Keratinocyte (primary cell): ENCODE measurements around the gene P3H2. TPM values are rescaled to one million over a fixed set of nuclear protein-coding genes. Genes with fewer than 3 reads are reported as not detected.

Experiments
- DNase-seq: peaks from one replicate; pipeline ENCODE4 v3.0.0-alpha.2; 2011; ENCODE audit warnings: low read depth, missing footprints, low spot score
- FAIRE-seq: peaks from 2 replicates; lab custom pipeline; 2011; peaks lifted over from hg19 to GRCh38; lab: Jason Lieb, UNC
- H2AFZ ChIP-seq: 2 replicates; pipeline ENCODE4 v1.6.0; 2012; ENCODE audit warnings: low read length, control low read depth, inconsistent platforms; ENCODE audit not compliant: control insufficient read depth
- H3K27ac ChIP-seq: 2 replicates; pipeline ENCODE4 v1.5.1; 2011; ENCODE audit warnings: low read length; ENCODE audit not compliant: control insufficient read depth, insufficient read depth
- H3K27me3 ChIP-seq: 3 replicates; pipeline ENCODE4 v1.6.0; 2011; ENCODE audit warnings: low read length; ENCODE audit not compliant: control insufficient read depth, insufficient read depth; ENCODE audit errors: extremely low read depth
- H3K36me3 ChIP-seq, 2 experiments: 2 replicates in 1 of 2; 3 replicates in 1 of 2; pipeline ENCODE4 v1.5.1; 2011; ENCODE audit warnings: low read length in 2 of 2, mild to moderate bottlenecking in 1 of 2; ENCODE audit not compliant: control insufficient read depth in 2 of 2, insufficient read depth in 2 of 2; ENCODE audit errors: extremely low read depth in 1 of 2
- H3K4me1 ChIP-seq: 3 replicates; pipeline ENCODE4 v1.5.1; 2011; ENCODE audit warnings: low read length; ENCODE audit not compliant: control insufficient read depth, insufficient read depth; ENCODE audit errors: extremely low read depth
- H3K4me2 ChIP-seq: 3 replicates; pipeline ENCODE4 v1.6.0; 2011; ENCODE audit warnings: low read depth, low read length; ENCODE audit not compliant: control insufficient read depth, insufficient read depth; ENCODE audit errors: extremely low read depth
- H3K4me3 ChIP-seq, 3 experiments: fragments of 200-600 bp in 1 of 3; sonication (generic) in 1 of 3; 2 replicates in 2 of 3; 3 replicates in 1 of 3; pipeline ENCODE4 v1.5.1; 2011 to 2016; ENCODE audit warnings: low read length in 3 of 3, mild to moderate bottlenecking in 3 of 3, control low read depth in 2 of 3, inconsistent platforms in 1 of 3, low read depth in 1 of 3, mixed read lengths in 1 of 3, mixed run types in 1 of 3, moderate library complexity in 1 of 3; ENCODE audit not compliant: control insufficient read depth in 2 of 3, insufficient read depth in 2 of 3; ENCODE audit errors: extremely low read depth in 1 of 3
- H3K79me2 ChIP-seq: 2 replicates; pipeline ENCODE4 v1.6.0; 2012; ENCODE audit warnings: low read length; ENCODE audit not compliant: control insufficient read depth, insufficient read depth
- H3K9ac ChIP-seq: 3 replicates; pipeline ENCODE4 v1.6.0; 2011; ENCODE audit warnings: low read length; ENCODE audit not compliant: control insufficient read depth, insufficient read depth; ENCODE audit errors: extremely low read depth
- H3K9me1 ChIP-seq: 3 replicates; pipeline ENCODE4 v1.6.0; 2011; ENCODE audit warnings: low read length; ENCODE audit not compliant: control insufficient read depth, insufficient read depth; ENCODE audit errors: extremely low read depth
- H3K9me3 ChIP-seq: 2 replicates; pipeline ENCODE4 v1.5.1; 2012; ENCODE audit warnings: low read depth, low read length; ENCODE audit not compliant: control insufficient read depth
- H4K20me1 ChIP-seq: 3 replicates; pipeline ENCODE4 v1.6.0; 2011; ENCODE audit warnings: low read length; ENCODE audit not compliant: control insufficient read depth, insufficient read depth; ENCODE audit errors: extremely low read depth
- EZH2 ChIP-seq: IDR thresholded peaks from one replicate; pipeline ENCODE4 v1.6.1; 2012; ENCODE audit warnings: inconsistent platforms, mild to moderate bottlenecking, low read length, moderate library complexity
- dilution Hi-C: fragments of 300-500 bp; cut with MboI; formaldehyde crosslinking; loops from one replicate; pipeline ENCODE4 v1.7.0; 2020; ENCODE audit warnings: low sequenced_read_pairs; ENCODE audit not compliant: extremely low pct_ligation_motif_present
- polyA plus RNA-seq, 5 experiments: library from polyadenylated mRNA; depleted of rRNA in 3 of 5; stranded (reverse) in 3 of 5; stranded (forward) in 1 of 5; unstranded in 1 of 5; fragments of >200 nt; gene quantifications; 1 replicate in 1 of 5; 2 replicates in 3 of 5; 3 replicates in 1 of 5; pipeline versions ENCODE4 v1.2.1 to v1.2.3, GENCODE V29; 2011 to 2012; ENCODE audit warnings: missing spikeins in 2 of 5, low read depth in 1 of 5, low replicate concordance in 1 of 5
- TF ChIP-seq, protein P1 (sequence below), 3 experiments: IDR thresholded peaks in 1 of 3; conservative IDR thresholded peaks in 1 of 3; optimal IDR thresholded peaks in 1 of 3; 2 replicates in 2 of 3; 3 replicates in 1 of 3; pipeline versions ENCODE3 to v1.5.1; 2011; ENCODE audit warnings: low read length in 3 of 3, mild to moderate bottlenecking in 3 of 3, moderate library complexity in 2 of 3, control low read depth in 1 of 3, inconsistent platforms in 1 of 3; ENCODE audit not compliant: insufficient read depth in 2 of 3; ENCODE audit errors: extremely low read depth in 1 of 3

The P3H2 gene
- polyA plus RNA-seq, 1 donor (not counting 4 experiments of a cell fraction or from before 2014, with no cell fraction given) = 115 TPM

GRCh38 chr3:189990826-189991225, 129.9 kb downstream of the P3H2 start:
- no peaks in the 10 kb centered on the region for H3K27me3 ChIP-seq
- no peaks in the 10 kb centered on the region for H3K9me1 ChIP-seq
- peaks cover 0 to 17% of the 10 kb centered on the region in 2 experiments for H3K36me3 ChIP-seq
- DNase-seq (no peak), FAIRE-seq (no peak)
- no peak overlapping the region for H3K4me3 ChIP-seq
- peaks cover 7% of the 10 kb centered on the region for H3K4me1 ChIP-seq
- no peaks in the 10 kb centered on the region for H4K20me1 ChIP-seq
- H3K79me2 ChIP-seq = no peaks in the 10 kb centered on the region
- dilution Hi-C loops = no loop called here
- no peak overlapping the region for H2AFZ ChIP-seq
- TF ChIP-seq, protein P1, sequence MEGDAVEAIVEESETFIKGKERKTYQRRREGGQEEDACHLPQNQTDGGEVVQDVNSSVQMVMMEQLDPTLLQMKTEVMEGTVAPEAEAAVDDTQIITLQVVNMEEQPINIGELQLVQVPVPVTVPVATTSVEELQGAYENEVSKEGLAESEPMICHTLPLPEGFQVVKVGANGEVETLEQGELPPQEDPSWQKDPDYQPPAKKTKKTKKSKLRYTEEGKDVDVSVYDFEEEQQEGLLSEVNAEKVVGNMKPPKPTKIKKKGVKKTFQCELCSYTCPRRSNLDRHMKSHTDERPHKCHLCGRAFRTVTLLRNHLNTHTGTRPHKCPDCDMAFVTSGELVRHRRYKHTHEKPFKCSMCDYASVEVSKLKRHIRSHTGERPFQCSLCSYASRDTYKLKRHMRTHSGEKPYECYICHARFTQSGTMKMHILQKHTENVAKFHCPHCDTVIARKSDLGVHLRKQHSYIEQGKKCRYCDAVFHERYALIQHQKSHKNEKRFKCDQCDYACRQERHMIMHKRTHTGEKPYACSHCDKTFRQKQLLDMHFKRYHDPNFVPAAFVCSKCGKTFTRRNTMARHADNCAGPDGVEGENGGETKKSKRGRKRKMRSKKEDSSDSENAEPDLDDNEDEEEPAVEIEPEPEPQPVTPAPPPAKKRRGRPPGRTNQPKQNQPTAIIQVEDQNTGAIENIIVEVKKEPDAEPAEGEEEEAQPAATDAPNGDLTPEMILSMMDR (optimal IDR thresholded peaks at IDR 0.05 in 1 of 3, IDR thresholded peaks at IDR 0.05 in 1 of 3, conservative IDR thresholded peaks at IDR 0.05 in 1 of 3; ENCODE audit: extremely low read depth in 1 of 3, insufficient read depth in 2 of 3, low read length in 3 of 3) = no peak
- TF ChIP-seq EZH2 = no peak
- H3K9ac ChIP-seq = no peak overlapping the region
- no peak overlapping the region for H3K4me2 ChIP-seq
- H3K9me3 ChIP-seq = no peaks in the 10 kb centered on the region
- no peak overlapping the region for H3K27ac ChIP-seq

GRCh38 chr3:189988854-189989253, 131.8 kb downstream of the P3H2 start:
- no peak for DNase-seq
- FAIRE-seq = peak; percentile 17
- H3K4me2 ChIP-seq = no peak overlapping the region
- no peaks in the 10 kb centered on the region for H3K9me3 ChIP-seq
- no peaks in the 10 kb centered on the region for H4K20me1 ChIP-seq
- dilution Hi-C loops = no loop called here
- H3K79me2 ChIP-seq = no peaks in the 10 kb centered on the region
- TF ChIP-seq EZH2 = no peak
- TF ChIP-seq, protein P1 (optimal IDR thresholded peaks at IDR 0.05 in 1 of 3, IDR thresholded peaks at IDR 0.05 in 1 of 3, conservative IDR thresholded peaks at IDR 0.05 in 1 of 3; ENCODE audit: extremely low read depth in 1 of 3, insufficient read depth in 2 of 3, low read length in 3 of 3) = no peak
- no peaks in the 10 kb centered on the region for H3K9me1 ChIP-seq
- no peak overlapping the region for H2AFZ ChIP-seq
- H3K27ac ChIP-seq = peak overlapping the region; percentile 19
- H3K4me1 ChIP-seq = peaks cover 7% of the 10 kb centered on the region
- no peaks in the 10 kb centered on the region for H3K27me3 ChIP-seq
- H3K4me3 ChIP-seq = no peak overlapping the region
- peaks cover 0 to 12% of the 10 kb centered on the region in 2 experiments for H3K36me3 ChIP-seq
- no peak overlapping the region for H3K9ac ChIP-seq
